Measurements from ENCODE around the gene AKAP13. TPM values are rescaled to one million over a fixed set of nuclear protein-coding genes. Genes with fewer than 3 reads are reported as not detected.

The AKAP13 gene
- total and polyA plus RNA-seq, 2 experiments from 2014 or later = 53.1 to 108 TPM

GRCh38 chr15:85568261-85568808, 187.9 kb downstream of the AKAP13 start:
- H3K27ac ChIP-seq = no peak overlapping the region
- H3K4me1 ChIP-seq (ENCODE audit: low read depth) = peaks cover 21% of the 10 kb centered on the region
- H3K36me3 ChIP-seq = no peaks in the 10 kb centered on the region
- H3K27me3 ChIP-seq = no peaks in the 10 kb centered on the region
- no peaks in the 10 kb centered on the region for H3K9me3 ChIP-seq (ENCODE audit: low read depth)
- DNase-seq (ENCODE audit: low read depth in 1 of 2, low spot score in 1 of 2) = no peak
- no peak overlapping the region for H3K4me3 ChIP-seq
- no peak for TF ChIP-seq CTCF (IDR thresholded peaks at IDR 0.05; ENCODE audit: low read depth, low read length)

GRCh38 chr15:85570336-85570735, 189.9 kb downstream of the AKAP13 start:
- Histone ChIP-seq H3K36me3 (no peaks in the 10 kb centered on the region), H3K4me3 (no peak overlapping the region), H3K4me1 (ENCODE audit: low read depth) (peaks cover 3% of the 10 kb centered on the region), H3K27me3 (no peaks in the 10 kb centered on the region), H3K27ac (no peak overlapping the region), H3K9me3 (ENCODE audit: low read depth) (no peaks in the 10 kb centered on the region)
- TF ChIP-seq CTCF (IDR thresholded peaks at IDR 0.05; ENCODE audit: low read depth, low read length) = no peak
- DNase-seq (ENCODE audit: low read depth in 1 of 2, low spot score in 1 of 2) = no peak

- TF ChIP-seq CTCF (IDR thresholded peaks at IDR 0.05; ENCODE audit: low read depth, low read length) = no peak
- H3K9me3 ChIP-seq (ENCODE audit: low read depth) = no peaks in the 10 kb centered on the region
- no peak overlapping the region for H3K27ac ChIP-seq
- H3K36me3 ChIP-seq = no peaks in the 10 kb centered on the region
- DNase-seq (ENCODE audit: low read depth in 1 of 2, low spot score in 1 of 2) = no peak
- peaks cover 12% of the 10 kb centered on the region for H3K4me1 ChIP-seq (ENCODE audit: low read depth)
- no peaks in the 10 kb centered on the region for H3K27me3 ChIP-seq
- H3K4me3 ChIP-seq = no peak overlapping the region
Observed at GRCh38 chr15:85571780-85572179, 191.4 kb downstream of the AKAP13 start.

GRCh38 chr15:85576392-85576791, 196.0 kb downstream of the AKAP13 start:
- TF ChIP-seq CTCF (IDR thresholded peaks at IDR 0.05; ENCODE audit: low read depth, low read length) = no peak
- no peaks in the 10 kb centered on the region for H3K9me3 ChIP-seq (ENCODE audit: low read depth)
- H3K27ac ChIP-seq = peak overlapping the region; percentile 49
- no peak overlapping the region for H3K4me3 ChIP-seq
- peaks cover 15% of the 10 kb centered on the region for H3K4me1 ChIP-seq (ENCODE audit: low read depth)
- peaks cover 10% of the 10 kb centered on the region for H3K36me3 ChIP-seq
- no peak for DNase-seq (ENCODE audit: low read depth in 1 of 2, low spot score in 1 of 2)
- H3K27me3 ChIP-seq = no peaks in the 10 kb centered on the region

GRCh38 chr15:85578941-85579701, 198.7 kb downstream of the AKAP13 start:
- Histone ChIP-seq H3K27ac (peak overlapping the region; percentile 75), H3K27me3 (no peaks in the 10 kb centered on the region), H3K4me1 (ENCODE audit: low read depth) (peaks cover 31% of the 10 kb centered on the region), H3K4me3 (no peak overlapping the region), H3K36me3 (peaks cover 10% of the 10 kb centered on the region), H3K9me3 (ENCODE audit: low read depth) (no peaks in the 10 kb centered on the region)
- DNase-seq (ENCODE audit: low read depth in 1 of 2, low spot score in 1 of 2) = peak in 1 of 2 donors; percentile 56
- no peak for TF ChIP-seq CTCF (IDR thresholded peaks at IDR 0.05; ENCODE audit: low read depth, low read length)
